ENCODE data around the gene CLDN18.

CLDN18 gene

DNA sequence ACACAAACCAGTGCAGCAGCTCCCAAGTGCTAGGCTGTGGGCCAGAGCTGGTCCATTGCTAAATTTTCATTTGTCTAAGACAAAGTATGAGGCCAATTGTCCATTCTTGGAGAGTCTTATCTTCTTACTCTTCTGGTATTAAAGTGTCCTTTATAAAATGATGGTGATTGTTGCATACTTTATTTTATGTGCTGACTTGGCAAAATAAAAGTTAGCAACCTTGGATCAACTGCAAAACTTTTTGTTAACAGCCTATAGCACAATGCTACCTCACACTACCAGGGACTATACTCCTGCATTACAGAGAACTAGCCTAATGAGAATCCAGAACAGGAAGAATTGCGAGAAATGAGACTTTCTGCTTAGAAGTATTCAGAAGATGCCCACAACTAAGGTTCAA is 44.1 kb downstream of the CLDN18 start:
- no peak overlapping the region for H3K4me3 ChIP-seq
- H3K27ac ChIP-seq, result no peak overlapping the region

- H3K27ac ChIP-seq, result no peak overlapping the region
- H3K4me3 ChIP-seq, result no peak overlapping the region
These were observed 47.4 kb downstream of the CLDN18 start for GRCh38 chr3:138057384-138057783.

GRCh38 chr3:138059261-138059660 is 49.3 kb downstream of the CLDN18 start:
- Histone ChIP-seq H3K27ac (no peak overlapping the region), H3K4me3 (no peak overlapping the region)

- Histone ChIP-seq H3K27ac (no peak overlapping the region), H3K4me3 (no peak overlapping the region)
These were observed 50.8 kb downstream of the CLDN18 start for GRCh38 chr3:138060792-138061191.

DNA sequence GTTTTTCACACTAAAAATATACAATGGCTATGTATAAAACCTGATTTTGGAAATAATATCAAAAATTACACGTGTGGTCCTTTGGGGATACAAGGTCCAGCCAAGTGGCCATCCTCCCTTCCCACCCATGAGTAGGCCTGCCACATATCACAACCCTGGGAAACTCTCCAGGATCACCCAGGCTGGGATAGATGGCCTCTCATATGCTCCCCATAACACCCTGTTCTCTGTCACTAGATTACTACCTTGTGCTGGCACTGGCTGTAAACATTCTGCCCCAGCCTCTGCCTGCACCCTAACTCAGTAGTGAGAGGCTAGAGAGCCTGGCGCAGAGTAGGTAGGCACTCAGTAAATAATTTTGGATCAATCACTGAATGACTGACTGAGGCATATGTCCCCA is 52.1 kb downstream of the CLDN18 start:
- H3K4me3 ChIP-seq, result no peak overlapping the region
- H3K27ac ChIP-seq, result no peak overlapping the region

DNA sequence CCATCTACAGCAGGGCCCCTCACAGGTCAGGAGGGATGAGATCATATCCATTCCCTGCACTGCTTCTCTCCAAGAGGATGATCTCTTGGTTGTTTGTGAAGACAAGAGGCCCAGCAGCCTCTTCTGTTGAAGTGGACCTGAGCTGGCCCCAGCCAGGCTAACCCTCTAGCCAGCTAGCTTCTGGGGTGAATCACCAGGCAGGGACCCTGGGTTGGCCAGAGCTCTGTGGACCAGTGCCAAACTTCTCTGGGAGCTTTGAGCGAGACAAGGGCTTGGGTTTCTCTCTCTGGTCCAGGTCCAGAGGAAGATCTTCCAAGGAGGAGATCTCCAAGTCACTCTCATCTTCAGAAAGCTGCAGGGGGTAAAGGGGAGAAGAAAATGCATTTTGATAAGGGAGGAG is 52.7 kb downstream of the CLDN18 start:
- Histone ChIP-seq H3K4me3 (no peak overlapping the region), H3K27ac (no peak overlapping the region)

- no peak overlapping the region for H3K4me3 ChIP-seq
These were observed 53.5 kb downstream of the CLDN18 start for GRCh38 chr3:138063416-138063815.

DNA sequence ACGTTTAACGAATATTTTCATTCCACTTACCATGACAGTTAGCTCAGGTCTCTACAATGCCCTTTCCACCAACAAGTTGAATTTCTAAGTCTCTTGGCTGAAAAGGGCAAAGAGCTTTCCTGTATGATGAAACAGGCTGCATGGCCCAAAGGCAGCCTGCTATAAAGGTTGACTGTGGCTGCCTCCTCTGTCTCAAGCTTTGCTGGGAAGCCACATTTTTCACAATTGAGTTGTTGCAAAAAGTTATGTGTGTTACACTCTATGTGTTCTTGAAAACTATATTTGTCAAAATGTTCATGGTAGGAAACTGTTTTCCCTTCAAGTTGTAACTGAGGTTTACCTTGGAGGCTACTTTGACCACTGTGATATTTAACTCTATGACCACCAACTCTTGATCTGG is 56.0 kb downstream of the CLDN18 start:
- H3K27ac ChIP-seq, result no peak overlapping the region

More at GRCh38 chr3:138063416-138063815, 53.5 kb downstream of the CLDN18 start:
- H3K27ac ChIP-seq, result no peak overlapping the region

DNA sequence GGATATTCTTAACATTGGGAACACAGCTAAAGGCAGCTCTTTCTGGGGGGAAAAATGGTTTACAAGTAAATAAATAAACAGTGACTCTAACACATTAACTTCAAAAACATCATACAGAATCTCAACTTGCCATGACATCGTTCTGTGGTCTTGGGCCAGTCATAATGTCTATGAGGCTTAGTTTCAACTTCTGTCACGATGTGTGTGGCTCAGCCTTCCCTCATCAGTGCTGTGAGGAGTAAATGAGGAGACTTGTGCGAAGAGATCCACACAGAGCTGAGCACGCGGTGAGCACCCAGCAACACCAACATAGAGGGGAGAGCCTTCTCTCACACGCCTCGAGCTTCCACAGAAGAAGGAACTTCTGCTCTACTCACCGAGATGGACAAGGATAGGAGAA is 56.4 kb downstream of the CLDN18 start:
- H3K27ac ChIP-seq, result no peak overlapping the region
- no peak overlapping the region for H3K4me3 ChIP-seq

More for the DNA sequence above, 56.0 kb downstream of the CLDN18 start:
- no peak overlapping the region for H3K4me3 ChIP-seq

DNA sequence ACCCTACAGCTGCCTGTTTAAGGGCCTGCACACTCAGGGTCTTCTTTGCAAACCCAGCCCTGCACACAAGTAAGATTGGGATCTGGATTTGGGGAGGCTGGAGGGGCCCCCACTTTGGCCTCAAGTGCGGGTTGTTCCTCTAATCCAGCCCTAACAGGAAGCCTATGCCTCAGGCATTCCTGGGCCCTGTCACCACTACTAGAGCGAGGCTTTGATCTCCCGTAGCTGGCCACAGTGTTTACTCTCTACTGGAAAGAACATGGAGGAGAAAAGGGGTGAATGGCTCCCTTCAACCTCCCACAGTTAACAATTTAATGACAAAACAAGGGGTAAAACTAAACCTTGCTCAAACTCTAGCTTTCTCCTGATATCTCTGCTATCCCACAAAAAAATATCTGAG is 57.0 kb downstream of the CLDN18 start:
- no peak overlapping the region for H3K4me3 ChIP-seq
- no peak overlapping the region for H3K27ac ChIP-seq

DNA sequence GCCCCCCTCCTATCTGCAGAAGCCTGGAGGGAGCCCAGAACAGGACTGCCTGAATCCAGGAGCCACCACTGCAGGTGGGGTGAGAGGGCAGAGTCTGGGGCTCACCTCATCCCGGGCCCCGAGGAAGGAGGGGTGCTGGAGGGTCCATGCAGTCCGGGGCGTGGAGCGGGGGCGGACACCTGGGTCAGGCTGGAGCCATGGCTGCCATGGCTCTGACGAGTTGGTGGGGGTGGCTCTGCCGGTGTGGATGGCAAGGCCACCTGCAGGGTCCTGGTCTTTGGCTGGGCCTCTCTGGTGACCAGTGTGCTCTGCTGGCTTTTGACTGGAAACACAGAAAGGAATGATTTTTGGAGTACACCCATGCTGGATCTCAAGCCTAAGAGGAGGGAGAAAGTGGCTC is 58.1 kb downstream of the CLDN18 start:
- no peak overlapping the region for H3K4me3 ChIP-seq
- no peak overlapping the region for H3K27ac ChIP-seq

GRCh38 chr3:138068579-138069174 is 58.7 kb downstream of the CLDN18 start:
- H3K4me3 ChIP-seq, result no peak overlapping the region
- H3K27ac ChIP-seq, result no peak overlapping the region

DNA sequence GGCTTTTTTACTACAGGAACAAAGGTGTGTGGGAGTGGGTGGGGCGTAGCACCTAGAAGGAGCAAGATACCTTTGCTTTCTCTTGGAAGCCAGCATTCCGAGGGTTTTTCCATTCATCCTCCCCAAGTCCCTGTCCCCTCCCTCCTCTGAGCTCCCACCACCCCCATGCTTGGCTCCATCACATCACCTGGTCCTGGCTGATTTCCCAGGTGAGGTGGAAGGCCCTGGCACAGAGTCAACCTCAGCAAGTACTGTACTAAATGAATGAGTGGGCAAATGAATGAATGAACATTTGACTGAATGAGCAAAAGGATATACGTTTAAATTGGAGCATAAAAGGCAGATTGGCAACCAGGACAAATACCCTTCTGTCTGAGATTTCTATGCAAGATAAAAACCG is 60.0 kb downstream of the CLDN18 start:
- Histone ChIP-seq H3K27ac (no peak overlapping the region), H3K4me3 (no peak overlapping the region)

- Histone ChIP-seq H3K4me3 (no peak overlapping the region), H3K27ac (no peak overlapping the region)
These were observed 62.8 kb downstream of the CLDN18 start for GRCh38 chr3:138072796-138073195.

DNA sequence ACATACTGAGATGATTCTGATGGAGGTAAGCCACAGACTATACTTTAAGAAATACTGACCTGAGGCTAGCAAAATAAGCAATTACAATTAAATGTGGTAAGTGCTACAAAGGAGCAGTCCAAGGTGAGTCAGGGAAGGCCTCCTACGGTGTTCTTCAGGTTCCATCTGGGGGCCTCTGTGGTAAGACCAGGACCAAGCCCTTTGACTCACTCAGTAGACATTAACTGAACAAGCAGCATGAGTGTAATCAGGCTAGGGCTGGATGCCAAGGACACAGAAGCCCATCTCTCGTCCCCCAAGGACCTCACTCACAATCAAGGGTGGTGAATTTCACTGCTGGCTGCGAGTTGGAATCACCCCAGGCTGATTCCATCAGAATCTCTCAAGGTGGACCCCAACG is 68.1 kb downstream of the CLDN18 start:
- Histone ChIP-seq H3K4me3 (no peak overlapping the region), H3K27ac (no peak overlapping the region)

- no peak overlapping the region for H3K4me3 ChIP-seq
- no peak overlapping the region for H3K27ac ChIP-seq
These were observed 69.0 kb downstream of the CLDN18 start for GRCh38 chr3:138078901-138079344.

DNA sequence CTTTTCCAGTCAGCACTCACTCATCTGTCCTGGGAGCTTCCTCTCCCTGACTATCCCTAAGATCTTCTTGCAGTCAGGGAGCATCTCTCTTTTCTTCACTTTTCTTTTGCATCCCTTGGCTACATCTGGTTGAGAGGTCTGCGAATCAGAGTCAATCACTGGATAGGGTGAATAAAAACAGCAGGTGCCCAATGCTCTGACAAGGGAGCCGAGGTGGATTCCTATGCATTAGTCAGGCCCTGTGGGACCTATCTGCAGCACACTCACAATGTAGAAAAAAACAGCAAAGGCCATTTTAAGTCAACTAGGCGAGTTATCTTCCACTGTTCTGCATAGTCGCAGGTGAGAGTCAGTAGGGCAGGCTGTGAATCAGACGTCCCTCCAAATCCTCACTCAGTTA is 69.9 kb downstream of the CLDN18 start:
- H3K27ac ChIP-seq, result no peak overlapping the region
- H3K4me3 ChIP-seq, result no peak overlapping the region

GRCh38 chr3:138081371-138082084 is 71.6 kb downstream of the CLDN18 start:
- Histone ChIP-seq H3K4me3 (no peak overlapping the region), H3K27ac (peak overlapping the region in 20 of 21 experiments; percentile 12 to 80 (median 54))

DNA sequence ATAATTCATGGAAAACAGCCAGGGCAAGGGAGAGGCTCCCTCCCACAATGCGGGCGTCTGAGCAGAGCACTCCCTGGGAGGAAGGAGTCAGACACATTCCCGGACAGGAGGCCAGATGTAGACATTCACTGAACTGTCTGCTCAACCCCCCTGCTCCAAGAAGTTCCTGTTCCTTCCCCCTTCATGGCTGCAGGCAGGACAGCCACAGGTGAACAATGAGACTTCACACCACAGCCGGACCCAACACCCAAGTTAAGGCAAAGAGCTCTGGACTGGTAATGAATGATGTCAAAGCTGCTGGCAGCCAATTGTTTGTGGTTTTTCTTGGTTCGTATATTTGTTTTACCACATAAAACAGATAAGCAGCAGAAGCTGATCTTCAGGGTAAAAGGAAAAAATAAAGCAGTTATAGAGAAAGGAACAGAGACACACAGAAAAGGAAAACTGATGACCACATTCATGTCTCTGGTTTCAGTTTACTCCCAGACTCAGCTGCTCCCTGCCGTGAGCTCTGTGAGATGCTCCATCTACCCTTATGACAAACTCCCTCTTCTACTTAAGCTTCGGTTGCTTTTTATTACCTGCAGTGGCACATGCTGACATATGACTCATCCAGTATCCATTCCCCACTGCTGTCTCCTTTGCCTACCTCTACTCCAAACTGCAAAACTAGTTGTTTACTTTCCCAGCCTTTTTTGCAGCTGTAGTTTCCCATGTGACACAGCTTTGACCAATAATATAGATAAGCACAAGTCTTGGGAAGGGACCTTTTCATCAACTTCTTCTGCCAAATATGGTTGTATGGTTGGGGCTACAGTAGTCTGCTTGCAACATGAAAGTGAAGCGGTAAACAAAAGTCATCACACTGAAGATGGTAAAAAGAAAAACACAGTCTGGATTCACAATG is 72.4 kb downstream of the CLDN18 start:
- H3K27ac ChIP-seq, result peak overlapping the region in 19 of 21 experiments; percentile 12 to 80 (median 56)
- no peak overlapping the region for H3K4me3 ChIP-seq

- no peak overlapping the region for H3K4me3 ChIP-seq
- peak overlapping the region in 8 of 21 experiments; percentile 3 to 80 (median 39) for H3K27ac ChIP-seq
These were observed 73.0 kb downstream of the CLDN18 start for GRCh38 chr3:138082992-138083386.

Measured in skin epidermis (tissue), 12 donors.